DMS153 (cell line): ENCODE measurements around the gene HDAC1.
"Not testable (repeated sequence)": the region's sequence is repeated elsewhere in the genome, so short reads cannot be mapped to it uniquely, and the experiment has no call there.

Experiments
- DNase-seq: peaks from one replicate; lab custom pipeline; 2025; lab: John Stamatoyannopoulos, UW

The HDAC1 gene

DNA sequence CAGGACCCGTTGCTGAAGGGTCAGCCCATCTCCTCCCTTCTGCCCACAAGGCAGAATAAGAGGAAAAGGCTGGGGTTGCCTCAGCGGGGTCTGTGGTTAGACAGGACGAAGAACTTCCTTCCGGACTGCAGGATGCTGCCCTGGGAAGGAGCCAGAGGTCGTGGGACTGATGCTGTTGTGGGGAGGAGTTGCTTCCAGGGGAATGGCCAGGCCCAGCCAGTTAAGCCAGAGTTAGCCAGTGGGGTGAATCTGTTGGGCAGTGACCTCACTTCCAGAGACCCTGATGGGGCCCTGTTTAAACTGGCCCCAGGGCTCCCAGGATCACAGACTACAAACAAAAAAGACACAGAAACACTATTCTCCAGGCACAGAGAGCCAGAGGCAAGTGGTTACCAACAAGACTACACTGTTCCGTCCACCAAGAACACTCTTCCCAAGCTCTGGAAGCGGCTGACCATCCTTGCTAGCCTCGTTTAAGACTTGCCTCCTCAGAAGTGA is 57.4 kb downstream of the HDAC1 start:
- no peak for DNase-seq

DNA sequence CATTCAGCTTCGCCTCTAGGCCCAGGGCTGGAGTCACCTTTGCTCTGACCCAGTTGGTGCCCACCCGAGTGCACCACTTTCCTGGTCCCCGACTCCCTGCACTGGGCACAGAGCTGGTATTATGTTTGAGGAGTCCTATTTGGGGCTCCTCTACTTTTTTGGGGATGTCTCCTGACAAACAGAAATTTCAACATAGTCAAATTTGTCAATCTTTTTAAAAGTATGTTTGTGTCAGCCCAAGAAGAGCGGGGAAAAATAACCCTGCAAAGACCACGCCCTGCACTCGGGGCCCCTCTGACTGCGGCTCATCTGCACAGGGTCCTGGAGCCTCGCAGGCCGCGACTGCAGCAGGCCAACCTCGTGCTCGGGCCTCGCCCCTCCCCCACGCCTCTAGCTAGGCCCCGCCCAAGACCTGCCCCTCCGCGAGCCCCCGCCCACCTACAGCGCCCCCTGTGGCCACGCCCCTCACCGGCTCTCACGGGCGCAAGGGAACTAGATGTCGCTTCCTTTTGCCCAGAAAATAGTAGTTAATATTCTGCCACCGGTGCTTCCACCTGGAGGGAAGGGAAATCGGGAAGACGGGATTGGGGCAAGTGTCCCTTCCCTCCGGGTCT is 59.0 kb downstream of the HDAC1 start:
- peak; percentile 77 for DNase-seq

DNA sequence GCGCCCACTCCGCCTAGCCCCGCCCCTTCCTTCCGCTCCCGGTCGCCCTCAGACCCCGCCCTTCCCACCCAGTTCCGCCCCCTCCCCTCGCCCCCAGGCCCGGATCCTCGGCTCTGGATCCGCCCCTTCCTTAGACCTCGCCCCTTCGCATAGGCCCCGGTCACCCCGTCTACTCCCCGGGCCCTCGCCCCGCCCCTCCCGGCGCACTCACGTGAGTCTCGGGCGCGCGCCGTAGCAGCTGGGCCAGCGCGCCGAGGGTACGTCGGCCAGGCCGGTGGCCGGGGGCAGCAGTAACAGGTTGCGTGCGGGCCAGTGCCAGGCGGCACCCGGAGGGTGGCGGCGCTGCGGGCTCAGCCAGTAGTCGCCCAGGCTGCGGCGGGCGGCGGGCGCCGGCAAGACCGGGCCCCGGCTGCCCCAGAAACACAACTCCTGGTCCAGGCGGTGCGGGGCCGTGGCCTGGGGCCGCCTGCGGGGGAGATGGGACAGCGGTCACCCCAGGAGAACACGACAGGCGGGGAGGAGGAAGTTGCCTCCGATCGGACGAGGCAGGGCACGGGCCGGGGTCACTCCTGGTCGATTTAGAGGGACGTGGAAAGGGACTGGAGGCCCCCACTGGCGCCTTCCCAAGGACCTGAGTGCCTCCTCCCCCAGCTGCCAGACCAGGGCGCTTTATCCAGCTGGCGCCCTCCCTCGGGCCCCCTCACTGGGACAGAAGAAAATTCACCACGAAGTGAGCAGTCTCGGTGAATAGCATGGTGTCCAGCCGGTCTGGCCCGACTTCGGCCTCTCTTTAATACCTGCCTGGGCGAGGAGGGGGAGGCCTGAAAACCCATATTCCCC is 59.7 kb downstream of the HDAC1 start:
- peak; percentile 96 for DNase-seq

DNA sequence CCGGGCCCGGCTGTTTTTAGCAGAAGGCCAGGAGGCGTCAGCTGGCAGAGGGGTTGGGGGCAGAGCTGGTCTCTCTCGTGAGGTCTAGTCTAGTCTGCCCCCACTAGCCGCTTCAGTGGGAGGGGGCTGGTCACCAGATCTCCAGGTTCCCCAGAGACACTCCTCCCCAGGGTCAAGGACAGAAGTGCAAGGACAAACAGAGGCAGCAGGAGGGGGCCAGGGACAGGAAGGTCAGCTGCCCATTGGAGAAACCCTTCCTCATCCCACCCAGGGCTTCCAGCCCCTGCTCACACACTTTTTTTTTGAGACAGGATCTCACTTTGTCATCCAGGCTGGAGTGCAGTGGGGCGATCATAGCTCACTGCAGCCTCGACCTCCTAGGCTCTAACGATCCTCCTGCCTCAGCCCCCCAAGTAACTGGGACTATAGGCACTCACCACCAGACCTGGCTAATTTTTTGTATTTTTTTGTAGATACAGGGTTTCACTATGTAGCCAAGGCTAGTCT is 60.4 kb downstream of the HDAC1 start:
- no peak for DNase-seq

DNA sequence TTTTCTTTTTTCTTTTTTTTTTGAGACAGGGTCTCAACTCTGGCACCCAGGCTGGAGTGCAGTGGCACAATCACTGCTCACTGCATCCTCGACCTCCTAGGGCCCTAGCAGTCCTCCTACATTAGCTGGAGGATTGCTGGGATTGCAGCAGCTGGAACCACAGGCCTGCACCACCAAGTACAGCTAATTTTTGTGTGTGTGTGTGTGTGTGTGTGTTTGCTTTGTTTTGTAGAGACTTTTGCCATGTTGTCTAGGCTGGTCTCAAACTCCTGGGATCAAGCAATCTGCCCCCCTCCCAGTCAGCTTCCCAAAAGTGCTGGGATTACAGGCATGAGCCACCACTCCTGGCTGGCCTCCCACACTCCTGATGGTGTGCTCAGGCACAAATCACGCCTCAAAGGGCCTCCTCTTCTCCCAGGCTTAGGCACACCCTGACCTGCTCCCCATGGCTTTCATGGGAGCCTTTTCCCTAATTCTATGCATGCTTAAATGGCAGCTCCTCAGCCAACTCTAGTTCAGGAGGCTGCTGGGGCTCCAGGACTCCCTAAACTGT is 61.0 kb downstream of the HDAC1 start:
- DNase-seq = no peak

DNA sequence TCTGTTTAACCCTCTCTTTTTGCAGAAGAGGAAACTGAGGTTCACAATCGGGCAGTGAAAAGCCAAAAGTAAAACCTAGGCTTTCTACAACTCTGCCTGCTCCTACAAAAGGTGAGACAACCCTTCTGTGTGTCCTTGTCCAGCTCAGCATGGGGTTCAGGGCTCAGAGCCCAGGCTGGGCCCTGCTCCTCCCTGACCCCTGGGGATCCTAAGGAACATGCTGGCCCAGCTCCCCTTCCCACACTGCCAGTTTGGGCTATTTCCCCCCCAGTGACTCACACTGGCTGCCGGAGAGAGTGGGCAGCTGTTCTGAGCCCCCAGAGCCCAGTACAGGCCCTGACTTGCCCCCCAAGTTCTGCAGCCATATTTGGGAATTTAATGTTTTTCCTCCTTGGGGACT is 61.5 kb downstream of the HDAC1 start:
- no peak for DNase-seq

DNA sequence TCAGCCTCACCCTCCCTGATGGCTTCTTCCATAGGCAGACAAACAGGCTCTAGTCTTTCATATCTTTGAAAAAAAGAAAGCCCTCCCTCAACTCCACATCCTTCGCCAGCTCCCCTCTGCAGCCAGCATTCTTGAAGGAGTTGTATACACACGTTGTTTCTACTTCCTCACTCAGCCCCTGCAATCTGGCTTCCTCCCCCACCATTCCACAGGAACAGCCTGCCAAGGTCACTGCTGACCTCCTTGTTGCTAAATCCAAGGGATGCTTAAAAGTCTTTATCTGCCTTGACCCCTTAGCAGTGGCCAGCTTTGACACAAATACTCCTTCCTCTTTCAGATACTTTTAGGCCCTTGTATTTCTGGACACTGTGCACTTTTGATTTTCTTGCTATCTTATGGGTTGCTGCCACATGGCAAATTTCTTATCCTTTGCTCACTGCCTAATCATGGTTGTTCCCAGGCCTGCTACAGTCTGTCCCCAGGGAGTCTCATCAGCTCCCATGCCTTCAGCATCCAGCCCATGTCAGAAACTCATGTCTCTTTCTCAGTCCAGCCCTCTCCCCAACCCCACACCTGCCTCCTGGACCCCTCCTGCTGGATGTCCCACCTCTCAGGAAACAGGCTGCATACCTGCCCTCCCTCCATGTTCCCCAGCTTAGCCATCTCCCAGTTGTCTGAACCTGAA is 62.1 kb downstream of the HDAC1 start:
- DNase-seq = no peak

DNA sequence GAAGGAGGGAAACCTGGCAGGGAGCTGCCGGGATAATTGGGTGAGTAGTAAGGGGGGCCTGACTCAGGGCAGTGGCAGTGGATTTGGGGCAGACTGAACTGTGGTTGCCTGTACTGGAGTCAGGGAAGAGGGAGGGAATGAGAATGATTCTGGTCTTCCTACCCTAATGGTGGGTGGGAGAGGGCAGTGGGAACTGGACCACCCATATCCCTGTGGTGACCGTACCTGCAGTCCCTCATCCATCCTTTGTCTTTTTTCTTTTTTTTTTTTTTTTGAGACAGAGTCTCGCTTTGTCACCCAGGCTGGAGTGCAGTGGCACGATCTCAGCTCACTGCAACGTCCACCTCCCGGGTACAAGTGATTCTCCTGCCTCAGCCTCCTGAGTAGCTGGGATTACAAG is 63.9 kb downstream of the HDAC1 start:
- not testable (repeated sequence) for DNase-seq

DNA sequence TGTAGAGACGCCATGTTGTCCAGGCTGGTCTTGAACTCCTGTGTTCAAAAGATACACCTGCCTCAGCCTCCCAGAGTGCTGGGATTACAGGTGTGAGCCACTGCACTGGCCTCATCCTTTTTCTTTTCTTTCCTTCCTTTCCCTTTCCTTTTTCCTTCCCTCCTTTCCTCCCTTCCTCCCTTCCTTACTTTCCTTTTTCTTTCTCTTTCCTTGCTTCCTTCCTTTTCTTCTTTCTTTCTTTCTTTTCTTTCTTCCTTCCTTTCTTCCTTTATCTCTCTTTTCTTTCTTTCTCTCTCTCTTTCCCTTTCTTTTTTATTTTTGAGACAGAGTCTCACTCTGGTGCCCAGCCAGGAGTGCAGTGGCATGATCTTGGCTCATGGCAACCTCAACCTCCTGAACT is 64.6 kb downstream of the HDAC1 start:
- DNase-seq = no peak

DNA sequence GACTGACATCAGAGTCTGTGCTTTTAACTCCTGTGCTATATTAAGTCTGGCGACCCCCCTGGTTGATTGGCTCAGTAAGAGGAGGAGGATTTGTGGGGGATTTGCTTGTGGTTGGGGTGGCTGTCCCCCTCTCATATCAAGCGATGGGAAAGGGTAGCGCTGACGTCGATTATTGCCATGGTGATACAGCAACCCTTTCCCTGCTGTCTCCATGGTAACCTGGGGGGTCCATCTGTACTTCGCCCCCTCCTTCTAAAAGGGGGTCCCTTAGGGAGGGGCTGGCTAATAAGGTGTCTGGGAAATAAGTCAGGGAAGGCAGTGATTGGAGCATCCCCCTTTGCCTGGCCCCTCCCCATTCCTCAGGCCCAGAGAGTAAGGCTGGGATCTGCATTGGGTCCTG is 65.7 kb downstream of the HDAC1 start:
- no peak for DNase-seq

DNA sequence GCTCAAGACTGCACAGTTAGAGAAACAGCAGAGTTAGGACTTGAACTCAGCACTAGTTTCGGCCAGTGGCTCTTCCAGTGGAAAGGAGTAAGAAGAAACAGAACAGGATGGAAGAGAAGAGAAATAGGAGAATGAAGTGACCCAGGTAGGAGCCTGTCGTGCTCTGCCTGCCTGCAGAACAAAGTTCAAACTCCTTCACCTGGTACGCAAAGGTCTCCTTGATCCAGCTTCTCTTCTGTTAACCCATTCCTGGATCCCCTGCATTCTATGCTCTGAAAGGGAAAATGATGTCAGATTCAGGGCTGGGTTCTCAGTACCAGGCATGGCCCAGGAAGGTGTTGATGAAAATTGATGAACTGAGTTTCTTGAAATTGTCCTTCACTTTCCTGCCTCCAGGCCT is 66.6 kb downstream of the HDAC1 start:
- no peak for DNase-seq

DNA sequence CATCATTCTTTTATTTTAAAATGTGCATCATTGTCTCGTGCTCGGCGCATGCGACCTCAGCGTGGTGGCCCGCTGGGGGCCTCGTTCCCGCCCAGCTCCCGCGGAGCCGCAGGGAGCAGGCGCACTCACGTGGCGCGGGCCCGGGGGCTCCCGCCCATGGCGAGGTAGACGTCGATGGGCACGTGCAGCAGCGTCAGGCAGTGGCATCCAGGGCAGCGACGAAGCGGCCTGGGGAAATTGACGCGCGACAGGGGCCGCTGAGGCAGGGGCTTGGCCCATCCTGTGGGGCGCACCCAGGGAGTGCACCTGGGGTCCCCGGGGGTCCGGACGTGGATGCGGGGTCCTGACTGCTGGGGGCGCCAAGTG is 69.4 kb downstream of the HDAC1 start:
- no peak for DNase-seq

DNA sequence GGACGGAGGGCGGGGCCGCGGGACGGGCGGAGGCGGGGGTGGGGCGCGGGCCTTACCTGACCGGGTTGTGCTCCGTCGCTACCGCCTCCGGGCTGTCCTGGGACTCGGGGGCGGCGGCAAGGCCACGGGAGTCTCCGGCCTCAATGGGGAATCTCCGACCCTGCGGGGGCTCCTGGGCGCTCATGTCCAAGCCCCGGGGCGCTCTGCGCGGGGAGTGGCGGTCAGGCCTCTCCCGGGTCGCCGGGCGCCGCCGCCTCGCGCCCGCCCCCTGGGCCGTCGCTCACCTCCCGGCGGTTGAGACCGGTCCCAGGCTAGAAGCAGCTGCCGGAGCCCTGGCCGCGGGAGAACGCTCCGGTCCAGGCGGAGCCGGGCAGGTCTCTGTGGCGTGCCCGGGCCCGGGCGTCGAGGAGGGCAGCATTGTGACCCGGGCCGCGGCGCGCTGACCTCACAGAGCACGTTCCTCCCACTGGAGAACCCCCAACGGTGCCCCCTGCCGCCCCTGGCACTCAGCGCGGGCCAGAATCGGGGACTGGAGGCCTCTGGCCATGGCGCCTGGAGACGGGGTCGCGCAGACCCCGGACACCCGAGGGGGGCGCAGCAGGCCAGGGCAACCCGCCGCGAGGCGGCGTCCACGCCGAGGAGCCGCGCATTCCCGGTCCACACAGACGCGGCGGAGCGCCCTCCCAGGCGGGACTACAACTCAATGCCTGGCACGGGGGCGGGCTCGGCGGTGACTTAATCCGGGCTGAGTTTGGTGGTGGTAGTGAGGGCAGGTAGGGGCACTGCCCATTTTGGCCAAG is 70.0 kb downstream of the HDAC1 start:
- DNase-seq = no peak

DNA sequence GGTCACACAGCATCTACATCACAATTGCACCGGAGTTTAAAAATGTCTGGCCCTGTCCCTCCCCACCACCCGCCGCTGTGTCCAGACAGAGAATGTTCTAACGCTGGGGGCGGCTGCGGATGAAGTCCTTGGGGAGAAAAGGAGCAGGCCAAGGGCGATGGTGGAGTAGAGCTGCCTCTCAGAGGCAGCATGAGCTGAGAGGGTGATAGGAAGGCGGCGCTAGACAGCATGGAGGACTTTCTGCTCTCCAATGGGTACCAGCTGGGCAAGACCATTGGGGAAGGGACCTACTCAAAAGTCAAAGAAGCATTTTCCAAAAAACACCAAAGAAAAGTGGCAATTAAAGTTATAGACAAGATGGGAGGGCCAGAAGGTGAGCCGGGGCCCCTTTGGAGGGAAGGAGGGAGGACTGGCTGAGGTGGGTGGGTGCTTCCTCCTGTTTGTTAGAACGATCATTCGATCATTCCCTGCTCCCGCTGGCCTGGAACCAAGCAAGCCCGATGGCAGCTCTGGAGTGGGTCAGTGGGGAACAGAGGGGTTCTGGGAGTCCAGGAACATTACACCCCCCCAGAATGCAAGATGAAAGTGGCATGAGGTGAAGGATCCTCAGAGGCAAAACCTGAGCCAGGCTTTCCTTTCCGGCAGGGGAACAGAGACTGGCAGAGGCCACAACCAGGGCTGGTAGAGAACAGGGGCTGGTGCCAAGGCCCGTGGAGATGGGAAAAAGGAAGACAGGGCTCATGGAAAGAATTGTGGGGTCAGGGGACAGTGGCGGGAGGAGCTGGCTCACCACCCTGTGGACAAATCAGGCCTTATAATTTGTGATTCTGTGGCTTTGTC is 70.8 kb downstream of the HDAC1 start, which contains the start of the genes FAM229A and TSSK3:
Gene FAM229A, minus strand, starts transcription at position 12 of the 840 bp plus-strand sequence. CDS start 394 bp downstream, outside the sequence.
Gene TSSK3, plus strand, starts transcription at position 66 of the 840 bp plus-strand sequence. Its CDS starts 163 bp downstream, at position 229.
- DNase-seq = no peak

DNA sequence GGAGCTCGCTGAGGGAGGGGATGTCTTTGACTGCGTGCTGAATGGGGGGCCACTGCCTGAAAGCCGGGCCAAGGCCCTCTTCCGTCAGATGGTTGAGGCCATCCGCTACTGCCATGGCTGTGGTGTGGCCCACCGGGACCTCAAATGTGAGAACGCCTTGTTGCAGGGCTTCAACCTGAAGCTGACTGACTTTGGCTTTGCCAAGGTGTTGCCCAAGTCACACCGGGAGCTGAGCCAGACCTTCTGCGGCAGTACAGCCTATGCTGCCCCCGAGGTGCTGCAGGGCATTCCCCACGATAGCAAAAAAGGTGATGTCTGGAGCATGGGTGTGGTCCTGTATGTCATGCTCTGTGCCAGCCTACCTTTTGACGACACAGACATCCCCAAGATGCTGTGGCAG is 71.8 kb downstream of the HDAC1 start:
- no peak for DNase-seq

DNA sequence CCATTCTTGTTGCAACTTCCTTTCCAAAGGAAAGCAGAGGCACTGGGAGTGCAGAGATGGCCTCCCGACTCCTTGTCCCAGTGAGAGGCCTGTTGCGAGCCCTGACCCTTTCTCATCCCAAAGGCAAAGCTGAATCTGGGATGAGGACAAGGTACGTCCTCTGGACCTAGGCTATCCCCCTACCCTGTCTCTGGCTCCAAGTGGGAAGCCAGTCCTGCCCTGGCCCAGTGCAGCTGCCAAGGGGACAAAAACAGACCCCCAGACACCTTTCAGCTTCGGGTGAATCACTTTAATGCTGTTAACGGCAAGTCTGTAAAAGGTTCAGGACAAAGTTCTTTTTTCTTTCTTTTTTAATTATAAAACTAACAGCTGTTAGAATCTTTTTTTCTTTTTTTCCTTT is 73.0 kb downstream of the HDAC1 start:
- DNase-seq = no peak

DNA sequence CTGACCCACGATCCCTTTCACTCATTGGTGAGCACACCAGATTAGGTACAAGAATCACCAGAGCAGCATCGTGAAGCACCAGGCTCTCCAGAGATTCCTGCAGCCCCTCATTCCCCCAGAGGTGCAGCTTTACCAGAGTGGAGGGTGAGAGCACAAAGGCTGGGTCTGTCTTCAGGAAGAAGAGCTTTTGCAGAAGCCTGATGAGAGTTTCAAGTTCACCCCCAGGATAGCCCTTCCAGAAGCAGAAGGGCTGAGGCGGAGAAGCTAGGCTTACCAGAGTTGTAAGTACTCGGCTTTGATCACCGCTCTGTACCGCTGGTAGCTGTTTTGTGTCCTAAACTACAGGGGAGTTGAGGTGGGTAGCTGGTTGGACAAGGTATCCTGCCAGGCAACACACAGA is 73.6 kb downstream of the HDAC1 start:
- no peak for DNase-seq

DNA sequence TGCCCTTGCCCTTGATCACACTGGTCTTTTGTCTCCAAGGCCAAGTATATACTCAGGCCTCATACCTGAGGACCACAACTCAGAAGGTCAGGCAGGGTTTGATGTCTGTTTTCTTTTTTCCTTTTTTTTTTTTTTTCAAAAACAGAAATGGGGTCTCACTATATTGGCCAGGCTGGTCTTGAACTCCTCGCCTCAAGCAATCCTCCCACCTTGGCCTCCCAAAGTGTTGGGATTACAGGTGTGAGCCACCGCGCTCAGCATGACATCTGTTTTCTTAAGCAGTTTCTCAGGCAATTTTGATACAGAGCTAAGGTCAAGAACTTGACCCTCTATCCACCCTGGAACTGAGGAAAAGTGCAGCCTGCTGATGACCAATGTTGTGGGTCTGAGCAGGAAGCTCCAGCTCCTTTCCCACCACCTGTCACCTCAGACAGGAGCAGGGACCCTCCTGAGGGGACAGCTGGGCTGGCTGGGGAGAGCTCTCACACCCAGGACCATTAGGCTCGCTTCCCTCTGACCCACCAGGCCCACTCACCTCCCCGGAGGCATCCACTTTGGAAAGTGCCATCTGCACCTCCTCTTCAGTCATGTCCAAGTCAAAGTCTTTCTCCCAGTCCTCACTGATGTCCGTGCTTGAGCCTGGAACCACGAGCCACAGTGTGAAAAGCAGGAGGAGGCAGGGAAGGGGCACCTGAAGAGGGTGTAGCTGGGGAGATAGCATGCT is 76.2 kb downstream of the HDAC1 start:
- DNase-seq = no peak

DNA sequence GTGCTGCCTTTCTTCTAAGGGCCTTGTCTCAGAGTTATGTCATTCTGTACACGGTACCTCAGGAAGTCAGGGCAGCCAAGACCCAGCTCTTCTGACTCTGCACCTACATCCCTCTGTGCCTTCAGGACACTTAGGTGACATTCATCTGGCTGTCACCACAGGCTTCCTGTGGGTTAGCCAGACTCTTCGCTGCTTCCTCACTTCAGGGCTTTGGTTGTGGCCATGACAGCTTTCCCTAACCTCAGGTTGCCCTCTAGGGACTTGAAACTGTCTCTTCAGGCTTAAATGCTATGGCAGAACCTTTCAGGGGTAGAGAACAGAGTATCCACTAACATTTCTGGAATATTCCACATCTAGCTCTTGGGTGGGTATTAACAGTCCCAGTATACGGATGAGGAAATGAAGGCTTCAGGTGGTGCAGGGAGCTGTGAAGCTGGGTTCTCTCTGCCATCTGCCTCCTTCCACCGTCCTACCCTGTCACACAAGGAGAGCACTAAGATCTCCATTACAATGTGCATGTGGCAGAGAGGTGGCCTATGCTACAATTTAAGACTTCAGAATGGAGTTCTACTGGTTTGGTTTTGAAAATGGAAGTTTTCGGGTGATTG is 80.4 kb downstream of the HDAC1 start:
- DNase-seq = no peak
